Gastroesophageal sphincter (tissue), 4 donors: ENCODE data around the gene ZC3H7A. TPM values are rescaled to one million over a fixed set of nuclear protein-coding genes. Genes with fewer than 3 reads are reported as not detected.
"Not testable (repeated sequence)": the region's sequence is repeated elsewhere in the genome, so short reads cannot be mapped to it uniquely, and the experiment has no call there.

Source experiments
- ATAC-seq: fragments of 150-250 bp; one replicate; pipeline ENCODE4 v1.9.1; 2016; ENCODE audit warnings: mild to moderate bottlenecking, moderate library complexity
- H3K27ac ChIP-seq, 4 donors: fragments of 200-600 bp; sonication (generic) in 3 of 4; 1 replicate in 3 of 4; 2 replicates in 1 of 4; pipeline ENCODE4 v1.5.1; 2016 to 2019
- H3K27me3 ChIP-seq: fragments of 200-600 bp; sonication (generic); one replicate; pipeline ENCODE4 v1.5.1; 2019
- H3K36me3 ChIP-seq, 2 donors: fragments of 200-600 bp; sonication (generic); one replicate each; pipeline ENCODE4 v1.5.1; 2019; ENCODE audit warnings: control low read depth in 1 of 2
- H3K4me1 ChIP-seq, 3 donors: fragments of 200-600 bp; sonication (generic); 1 replicate in 2 of 3; 2 replicates in 1 of 3; pipeline ENCODE4 v1.5.1; 2016 to 2019; ENCODE audit warnings: control low read depth in 2 of 3
- H3K4me3 ChIP-seq, 2 donors: fragments of 200-600 bp; sonication (generic); one replicate each; pipeline ENCODE4 v1.5.1; 2019; ENCODE audit warnings: mild to moderate bottlenecking in 1 of 2, moderate library complexity in 1 of 2
- H3K9me3 ChIP-seq, 3 donors: fragments of 200-600 bp; sonication (generic); one replicate each; pipeline ENCODE4 v1.5.1; 2017 to 2019; ENCODE audit warnings: control low read depth in 2 of 3
- EP300 ChIP-seq: sonication (generic); formaldehyde crosslinking; IDR thresholded peaks from one replicate; pipeline ENCODE4 v1.6.1; 2017; ENCODE audit warnings: antibody characterized with exemption, mild to moderate bottlenecking
- POLR2A ChIP-seq, 2 donors: fragments of 450-650 bp; IDR thresholded peaks; one replicate each; pipeline ENCODE4 v1.6.1; 2017; ENCODE audit warnings: antibody characterized with exemption in 2 of 2, mild to moderate bottlenecking in 2 of 2, moderate library complexity in 1 of 2
- POLR2AphosphoS5 ChIP-seq: sonication (generic); formaldehyde crosslinking; IDR thresholded peaks from one replicate; pipeline ENCODE4 v1.6.1; 2017; ENCODE audit warnings: antibody characterized with exemption
- WGBS, 2 donors: methylation state at CpG; one replicate each; pipeline ENCODE4 v1.1.5; 2018; ENCODE audit warnings: low coverage in 1 of 2; 5-methylcytosine and 5-hydroxymethylcytosine counted together
- total RNA-seq, 4 donors: library from RNA; depleted of rRNA; stranded (reverse); fragments of >200 nt; gene quantifications; one replicate each; pipeline ENCODE4 v1.1.0, GENCODE V29; 2016
- TF ChIP-seq, protein P1 (sequence below), 4 experiments: fragments of 200-600 bp in 2 of 4; fragments of 450-650 bp in 2 of 4; sonication (generic) in 1 of 4; IDR thresholded peaks; one replicate each; pipeline ENCODE4 v1.5.1; 2017 to 2019; ENCODE audit warnings: antibody characterized with exemption in 4 of 4, mild to moderate bottlenecking in 2 of 4, moderate library complexity in 2 of 4

Gene ZC3H7A
- total RNA-seq, 4 donors from 2014 or later, result 55.5 to 78.9 (median 68.4) TPM

DNA sequence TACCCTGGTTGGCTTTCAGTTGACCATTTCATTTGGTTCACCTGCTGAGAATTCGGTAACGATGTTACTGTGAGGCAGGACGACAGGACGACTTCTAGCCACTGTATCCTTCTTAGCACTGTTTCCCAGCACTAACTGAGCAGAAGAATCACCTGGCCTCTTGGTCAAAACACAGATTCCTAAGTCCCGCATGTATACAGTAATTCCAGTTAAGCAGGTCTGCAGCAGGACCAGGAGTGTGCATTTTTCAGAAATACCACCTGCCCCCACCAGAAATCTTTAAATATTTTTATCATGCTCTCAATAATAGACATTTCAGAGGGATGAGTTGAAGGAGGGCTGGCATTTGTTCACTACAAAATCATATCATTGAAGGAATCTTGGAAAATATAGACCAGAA lies 31.6 kb upstream of the ZC3H7A start:
- H3K27ac ChIP-seq, result no peak overlapping the region
- ATAC-seq, result no peak
- H3K27me3 ChIP-seq, result no peaks in the 10 kb centered on the region
- peaks cover 0 to 11% (median 0%) of the 10 kb centered on the region in 3 donors for H3K4me1 ChIP-seq
- H3K4me3 ChIP-seq, result no peak overlapping the region
- no peaks in the 10 kb centered on the region for H3K9me3 ChIP-seq
- H3K36me3 ChIP-seq, result no peaks in the 10 kb centered on the region
- TF ChIP-seq EP300, result no peak
- TF ChIP-seq POLR2A (IDR thresholded peaks at IDR 0.05), result no peak
- TF ChIP-seq, protein P1, sequence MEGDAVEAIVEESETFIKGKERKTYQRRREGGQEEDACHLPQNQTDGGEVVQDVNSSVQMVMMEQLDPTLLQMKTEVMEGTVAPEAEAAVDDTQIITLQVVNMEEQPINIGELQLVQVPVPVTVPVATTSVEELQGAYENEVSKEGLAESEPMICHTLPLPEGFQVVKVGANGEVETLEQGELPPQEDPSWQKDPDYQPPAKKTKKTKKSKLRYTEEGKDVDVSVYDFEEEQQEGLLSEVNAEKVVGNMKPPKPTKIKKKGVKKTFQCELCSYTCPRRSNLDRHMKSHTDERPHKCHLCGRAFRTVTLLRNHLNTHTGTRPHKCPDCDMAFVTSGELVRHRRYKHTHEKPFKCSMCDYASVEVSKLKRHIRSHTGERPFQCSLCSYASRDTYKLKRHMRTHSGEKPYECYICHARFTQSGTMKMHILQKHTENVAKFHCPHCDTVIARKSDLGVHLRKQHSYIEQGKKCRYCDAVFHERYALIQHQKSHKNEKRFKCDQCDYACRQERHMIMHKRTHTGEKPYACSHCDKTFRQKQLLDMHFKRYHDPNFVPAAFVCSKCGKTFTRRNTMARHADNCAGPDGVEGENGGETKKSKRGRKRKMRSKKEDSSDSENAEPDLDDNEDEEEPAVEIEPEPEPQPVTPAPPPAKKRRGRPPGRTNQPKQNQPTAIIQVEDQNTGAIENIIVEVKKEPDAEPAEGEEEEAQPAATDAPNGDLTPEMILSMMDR (IDR thresholded peaks at IDR 0.05), result no peak
- TF ChIP-seq POLR2AphosphoS5, result no peak
- 73 to 90% methylated on average over 5 of the region's 5 CpGs for WGBS, 2 donors

DNA sequence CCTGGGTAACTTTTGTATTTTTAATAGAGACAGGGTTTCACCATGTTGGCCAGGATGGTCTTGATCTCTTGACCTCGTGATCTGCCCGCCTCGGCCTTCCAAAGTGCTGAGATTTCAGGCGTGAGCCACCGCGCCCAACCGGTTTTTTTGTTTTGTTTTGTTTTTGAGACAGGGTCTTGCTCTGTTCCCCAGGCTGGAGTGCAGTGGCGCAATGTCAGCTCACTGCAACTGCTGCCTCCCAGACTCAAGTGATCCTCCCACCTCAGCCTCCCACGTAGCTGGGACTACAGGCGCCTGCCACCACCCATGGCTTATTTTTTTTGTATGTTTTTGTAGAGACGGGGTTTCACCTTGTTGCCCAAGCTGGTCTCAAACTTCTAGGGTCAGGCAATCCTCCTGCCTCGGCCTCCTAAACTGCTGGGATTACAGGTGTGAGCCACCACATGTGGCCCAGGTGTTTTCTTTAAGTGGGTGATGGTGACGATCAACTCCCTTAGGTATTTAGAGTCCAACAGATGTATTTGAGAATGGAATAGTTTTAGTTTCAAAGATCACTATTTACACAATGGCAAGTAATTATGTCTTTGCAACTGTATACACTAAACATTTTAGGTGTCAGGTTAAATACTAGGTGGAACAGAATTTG lies 28.6 kb upstream of the ZC3H7A start:
- not testable (repeated sequence) for H3K27ac ChIP-seq, ATAC-seq, H3K4me3 ChIP-seq, H3K27me3 ChIP-seq, H3K36me3 ChIP-seq, H3K9me3 ChIP-seq
- 94 to 95% methylated on average over 11 of the region's 13 CpGs for WGBS, 2 donors
- H3K4me1 ChIP-seq, result peaks cover 0 to 11% (median 0%) of the 10 kb centered on the region in 3 donors

DNA sequence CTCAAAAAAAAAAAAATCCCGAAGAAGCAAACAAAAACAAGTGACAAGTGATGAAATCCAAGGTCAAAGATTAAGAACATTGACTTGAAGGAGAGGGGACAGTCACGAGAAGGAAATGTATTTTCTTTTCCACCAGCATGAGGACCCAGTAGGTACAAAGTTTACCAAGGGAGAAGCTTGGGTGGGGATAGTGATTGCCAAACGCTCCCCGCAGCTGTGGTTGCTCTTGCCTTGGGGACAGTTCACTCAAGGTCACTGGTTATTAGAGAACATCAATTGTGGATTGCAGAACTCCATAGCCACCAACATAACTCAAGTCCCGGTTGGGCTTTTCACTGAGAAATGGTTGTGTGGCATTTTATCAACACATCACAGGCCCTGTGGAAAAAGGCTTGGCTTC lies 27.3 kb upstream of the ZC3H7A start:
- ATAC-seq, result peak; percentile 80
- Histone ChIP-seq H3K27me3 (no peaks in the 10 kb centered on the region), H3K9me3 (no peaks in the 10 kb centered on the region), H3K4me3 (no peak overlapping the region), H3K27ac (peak overlapping the region in 2 of 4 donors; percentile 32 to 42), H3K4me1 (peaks cover 0 to 11% (median 0%) of the 10 kb centered on the region in 3 donors), H3K36me3 (no peaks in the 10 kb centered on the region)
- TF ChIP-seq, protein P1 (IDR thresholded peaks at IDR 0.05), result no peak
- TF ChIP-seq EP300 (no peak), POLR2AphosphoS5 (peak; percentile 11)
- 16 to 23% methylated on average over 3 to 5 of the region's 5 CpGs for WGBS, 2 donors

DNA sequence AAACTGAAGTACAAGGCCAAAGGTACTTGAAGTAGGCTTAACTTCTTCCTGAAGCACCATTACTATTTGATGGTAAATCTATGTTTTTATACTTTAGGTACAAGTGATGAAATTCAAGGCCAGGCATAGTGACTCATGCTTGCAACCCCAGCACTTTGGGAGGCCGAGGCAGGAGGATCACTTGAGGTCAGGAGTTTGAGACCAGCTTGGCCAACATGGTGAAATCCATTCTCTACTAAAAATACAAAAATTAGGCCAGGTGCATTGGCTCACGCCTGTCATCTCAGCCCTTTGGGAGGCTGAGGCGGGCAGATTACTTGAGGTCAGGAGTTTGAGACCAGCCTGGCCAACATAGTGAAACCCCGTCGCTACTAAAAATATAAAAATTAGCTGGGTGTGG lies 26.6 kb upstream of the ZC3H7A start:
- not testable (repeated sequence) for H3K27me3 ChIP-seq, H3K36me3 ChIP-seq, H3K27ac ChIP-seq, ATAC-seq, H3K9me3 ChIP-seq, H3K4me3 ChIP-seq
- WGBS, 2 donors, result 89 to 100% methylated on average over 2 to 5 of the region's 5 CpGs
- peaks cover 0 to 11% (median 0%) of the 10 kb centered on the region in 3 donors for H3K4me1 ChIP-seq

DNA sequence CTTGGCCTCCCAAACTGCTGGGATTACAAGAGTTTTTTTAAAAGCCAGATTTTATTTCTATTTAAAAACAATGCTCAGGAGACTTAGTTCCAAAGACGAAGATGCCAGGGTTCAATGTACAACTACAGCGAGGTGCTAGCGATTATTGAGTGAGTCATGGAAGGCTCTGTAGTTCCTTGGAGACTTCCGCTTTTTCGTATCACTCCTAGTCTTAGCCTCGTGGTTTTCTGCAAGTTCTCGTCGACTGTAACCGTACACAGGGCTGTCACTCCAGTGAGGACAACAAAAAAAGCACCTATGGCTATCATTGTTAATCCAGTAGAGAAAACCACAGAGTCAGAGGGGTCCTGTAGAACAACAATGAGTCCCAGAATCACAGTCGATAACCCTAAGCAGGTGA lies 22.7 kb upstream of the ZC3H7A start:
- Histone ChIP-seq H3K27me3 (no peaks in the 10 kb centered on the region), H3K4me3 (no peak overlapping the region), H3K4me1 (peaks cover 0 to 8% (median 0%) of the 10 kb centered on the region in 3 donors), H3K36me3 (no peaks in the 10 kb centered on the region), H3K27ac (no peak overlapping the region), H3K9me3 (no peaks in the 10 kb centered on the region)
- TF ChIP-seq POLR2AphosphoS5 (no peak), POLR2A (IDR thresholded peaks at IDR 0.05) (no peak), EP300 (no peak)
- TF ChIP-seq, protein P1 (IDR thresholded peaks at IDR 0.05), result no peak
- no peak for ATAC-seq
- WGBS, 2 donors, result 67 to 88% methylated on average over 8 to 9 of the region's 10 CpGs

DNA sequence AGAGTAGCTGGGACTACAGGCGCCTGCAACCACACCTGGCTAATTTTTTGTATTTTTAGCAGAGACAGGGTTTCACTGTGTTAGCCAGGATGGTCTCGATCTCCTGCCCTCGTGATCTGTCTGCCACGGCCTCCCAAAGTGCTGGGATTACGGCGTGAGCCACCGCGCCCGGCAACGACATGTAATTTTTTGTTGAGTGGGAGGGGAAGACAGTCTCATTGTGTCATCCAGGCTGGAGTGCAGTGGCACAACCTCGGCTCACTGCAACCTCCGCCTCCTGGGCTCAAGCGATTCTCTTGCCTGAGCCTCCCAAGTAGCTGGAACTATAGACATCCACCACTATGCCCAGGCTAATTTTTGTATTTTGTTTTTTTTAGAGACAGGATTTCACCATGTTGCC lies 21.9 kb upstream of the ZC3H7A start:
- ATAC-seq, H3K9me3 ChIP-seq, H3K4me1 ChIP-seq, H3K27ac ChIP-seq, H3K27me3 ChIP-seq, H3K36me3 ChIP-seq, H3K4me3 ChIP-seq: not testable (repeated sequence)
- 95% methylated on average over 3 of the region's 13 CpGs; no CpG with 5 or more reads in 1 of the 2 donors for WGBS, 2 donors
